Endothelial cell of umbilical vein (primary cell): Measurements from ENCODE around the gene QRFP. TPM values are rescaled to one million over a fixed set of nuclear protein-coding genes. Genes with fewer than 3 reads are reported as not detected.

Source experiments
- BruUV-seq: library from RNA; stranded (reverse); fragments of 400-500 nt; replicated peaks from 2 replicates; lab custom pipeline; 2021; lab: Mats Ljungman, UMichigan
- CTCF ChIA-PET: fragments of 300-600, 350-600 bp; sonication (Branson Sonifier 250); formaldehyde crosslinking; loops from one replicate; lab custom pipeline; 2021; ENCODE audit warnings: antibody characterized with exemption, inconsistent platforms; lab: Charles Lee
- POLR2A ChIA-PET: fragments of 300-600, 350-600 bp; sonication (Branson Sonifier 250); formaldehyde crosslinking; loops from one replicate; lab custom pipeline; 2021; ENCODE audit warnings: antibody characterized with exemption, inconsistent platforms; lab: Charles Lee
- DNase-seq: peaks from one replicate; pipeline ENCODE4 v3.0.0-alpha.2; 2011; ENCODE audit warnings: low read depth, low spot score
- FAIRE-seq: peaks from 2 replicates; lab custom pipeline; 2011; peaks lifted over from hg19 to GRCh38; lab: Jason Lieb, UNC
- H2AFZ ChIP-seq: 2 replicates; pipeline ENCODE4 v1.6.0; 2012; ENCODE audit warnings: low read depth, low read length, control low read depth, inconsistent platforms
- H3K27ac ChIP-seq: 2 replicates; pipeline ENCODE4 v1.5.1; 2011; ENCODE audit warnings: low read depth, mild to moderate bottlenecking, control low read depth, low read length, moderate library complexity; ENCODE audit not compliant: insufficient read depth
- H3K27me3 ChIP-seq, 2 experiments: 2 replicates each; pipeline versions ENCODE4 v1.6.0 to v1.6.1; 2011; ENCODE audit warnings: low read length in 2 of 2, mixed read lengths in 1 of 2; ENCODE audit not compliant: control insufficient read depth in 2 of 2, insufficient read depth in 2 of 2
- H3K36me3 ChIP-seq, 2 experiments: 2 replicates in 1 of 2; 3 replicates in 1 of 2; pipeline ENCODE4 v1.5.1; 2011; ENCODE audit warnings: low read length in 2 of 2, mild to moderate bottlenecking in 1 of 2, moderate library complexity in 1 of 2; ENCODE audit not compliant: control insufficient read depth in 2 of 2, insufficient read depth in 2 of 2; ENCODE audit errors: extremely low read depth in 1 of 2
- H3K4me1 ChIP-seq: 3 replicates; pipeline ENCODE4 v1.5.1; 2011; ENCODE audit warnings: mild to moderate bottlenecking, low read length; ENCODE audit not compliant: control insufficient read depth, insufficient read depth; ENCODE audit errors: extremely low read depth
- H3K4me2 ChIP-seq: 2 replicates; pipeline ENCODE4 v1.6.1; 2011; ENCODE audit warnings: low read length, control low read depth, mixed read lengths; ENCODE audit not compliant: insufficient read depth
- H3K4me3 ChIP-seq, 3 experiments: fragments of 200-600 bp in 1 of 3; sonication (generic), shearing (Covaris generic) in 1 of 3; replicated peaks in 1 of 3; 2 replicates each; pipeline ENCODE4 v1.5.1; 2011 to 2016; ENCODE audit warnings: control low read depth in 3 of 3, low read length in 3 of 3, mild to moderate bottlenecking in 2 of 3, inconsistent platforms in 1 of 3, low read depth in 1 of 3, moderate library complexity in 1 of 3; ENCODE audit not compliant: insufficient read depth in 1 of 3
- H3K79me2 ChIP-seq: 2 replicates; pipeline ENCODE4 v1.6.0; 2012; ENCODE audit warnings: low read length, inconsistent platforms; ENCODE audit not compliant: control insufficient read depth, insufficient read depth
- H3K9ac ChIP-seq: replicated peaks from 2 replicates; pipeline ENCODE3; 2011; ENCODE audit warnings: low read length, control low read depth; ENCODE audit not compliant: insufficient read depth; ENCODE audit errors: extremely low read depth
- H3K9me1 ChIP-seq: replicated peaks from 3 replicates; pipeline ENCODE4 v1.6.0; 2011; ENCODE audit warnings: mild to moderate bottlenecking, low read length; ENCODE audit not compliant: control insufficient read depth, insufficient read depth; ENCODE audit errors: extremely low read depth
- H3K9me3 ChIP-seq: replicated peaks from 2 replicates; pipeline ENCODE4 v1.5.1; 2012; ENCODE audit warnings: low read length, inconsistent platforms; ENCODE audit not compliant: control insufficient read depth, insufficient read depth
- H4K20me1 ChIP-seq: replicated peaks from 2 replicates; pipeline ENCODE3; 2011; ENCODE audit warnings: mild to moderate bottlenecking, low read length; ENCODE audit not compliant: control insufficient read depth, insufficient read depth; ENCODE audit errors: extremely low read depth
- EZH2 ChIP-seq: IDR thresholded peaks from 2 replicates; pipeline ENCODE4 v1.6.1; 2012; ENCODE audit warnings: borderline replicate concordance, low read depth, mild to moderate bottlenecking, moderate library complexity, low read length, inconsistent platforms; ENCODE audit not compliant: severe bottlenecking
- FOS ChIP-seq: IDR thresholded peaks from 2 replicates; pipeline ENCODE4 v1.6.1; 2011; ENCODE audit warnings: mild to moderate bottlenecking, low read length, moderate library complexity, borderline replicate concordance; ENCODE audit not compliant: insufficient read depth
- GATA2 ChIP-seq: IDR thresholded peaks from 2 replicates; pipeline ENCODE4 v1.7.0; 2011; ENCODE audit warnings: low read depth, mild to moderate bottlenecking, moderate library complexity, mixed read lengths, low read length; ENCODE audit not compliant: insufficient read length, insufficient read depth
- JUN ChIP-seq: IDR thresholded peaks from 2 replicates; pipeline ENCODE4 v1.6.1; 2011; ENCODE audit warnings: borderline replicate concordance, low read depth; ENCODE audit not compliant: insufficient read length, insufficient read depth
- MYC ChIP-seq: IDR thresholded peaks from one replicate; pipeline ENCODE4 v1.6.1; 2011; ENCODE audit warnings: mild to moderate bottlenecking, low read depth, low read length
- POLR2A ChIP-seq: IDR thresholded peaks from 2 replicates; pipeline ENCODE4 v1.6.1; 2012; ENCODE audit warnings: low read depth, mild to moderate bottlenecking, control low read depth, low read length
- POLR2AphosphoS5 ChIP-seq: IDR thresholded peaks from 2 replicates; pipeline ENCODE4 v1.6.1; 2012; ENCODE audit warnings: low read depth, mild to moderate bottlenecking, control low read depth, low read length, moderate library complexity; ENCODE audit not compliant: insufficient read depth
- dilution Hi-C: fragments of 300-500 bp; cut with MboI; formaldehyde crosslinking; loops from one replicate; pipeline ENCODE4 v1.15.0; 2019; ENCODE audit warnings: low sequenced_read_pairs; ENCODE audit not compliant: extremely low pct_ligation_motif_present
- intact Hi-C: fragments of 100-400 bp; cut with micrococcal nuclease; formaldehyde crosslinking; loops from one replicate; pipeline ENCODE4 v1.10.0; 2022
- polyA plus RNA-seq, 4 experiments: library from polyadenylated mRNA; depleted of rRNA in 3 of 4; stranded (reverse) in 3 of 4; unstranded in 1 of 4; fragments of >200 nt; gene quantifications; 2 replicates each; pipeline versions ENCODE4 v1.2.1 to v1.2.3, GENCODE V29; 2011 to 2012; ENCODE audit warnings: missing spikeins in 1 of 4
- total RNA-seq: library from RNA; stranded (reverse); gene quantifications from 2 replicates; pipeline ENCODE4 v1.2.3, GENCODE V29; 2021
- TF ChIP-seq, protein P1 (sequence below): IDR thresholded peaks from 2 replicates; pipeline ENCODE4 v1.6.1; 2011; ENCODE audit not compliant: insufficient read depth, insufficient read length
- TF ChIP-seq, protein P2 (sequence below), 2 donors: IDR thresholded peaks; 1 replicate in 1 of 2; 2 replicates in 1 of 2; pipeline ENCODE4 v1.5.1; 2011; ENCODE audit warnings: low read length in 2 of 2, mild to moderate bottlenecking in 2 of 2, moderate library complexity in 2 of 2, control low read depth in 1 of 2, inconsistent platforms in 1 of 2, low read depth in 1 of 2; ENCODE audit not compliant: insufficient read depth in 1 of 2; ENCODE audit errors: extremely low read depth in 1 of 2

Gene QRFP
- total and polyA plus RNA-seq, 2 donors (not counting 3 experiments of a cell fraction or from before 2014, with no cell fraction given): not detected

DNA sequence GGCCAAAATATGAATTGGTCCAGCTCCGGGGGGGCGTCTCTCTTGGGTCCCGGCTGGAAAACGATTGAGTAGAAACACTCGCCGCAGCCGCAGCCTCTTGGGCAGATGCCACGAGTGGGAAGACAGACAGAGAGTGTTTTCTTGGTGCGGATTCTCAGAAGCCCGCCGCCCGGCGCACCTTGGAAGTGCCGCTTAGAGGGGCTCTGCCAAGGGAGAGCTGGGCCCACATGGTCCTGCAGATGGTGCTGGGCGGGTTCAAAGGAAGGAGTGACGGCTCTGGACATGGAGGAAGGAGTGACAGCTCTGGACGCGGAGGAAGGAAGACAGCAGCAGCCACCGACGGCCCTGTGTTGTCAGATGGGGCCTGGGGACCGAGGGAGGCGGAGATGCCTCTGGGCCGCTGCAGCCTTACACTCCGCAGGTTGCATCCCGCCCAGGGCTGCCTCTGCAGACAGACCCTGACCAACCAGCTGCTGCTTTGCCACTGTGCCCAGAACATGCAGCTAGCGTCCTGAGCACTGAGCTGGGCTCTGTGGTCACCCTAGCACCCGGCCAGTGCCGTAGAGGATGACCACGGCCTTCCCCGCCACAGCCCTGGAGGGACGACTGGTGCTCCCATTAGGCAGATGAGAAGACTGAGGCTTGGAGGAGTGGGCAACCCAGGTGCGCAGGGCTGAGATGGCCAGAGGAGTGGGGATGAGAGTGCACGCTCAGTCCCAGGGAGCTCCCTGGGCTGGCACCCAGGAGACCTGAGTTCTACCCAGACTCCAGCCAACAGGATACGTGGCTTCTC is 20.8 kb upstream of the QRFP start:
- Histone ChIP-seq H3K4me1 (no peaks in the 10 kb centered on the region), H3K9me1 (no peaks in the 10 kb centered on the region), H3K36me3 (no peaks in the 10 kb centered on the region), H3K9ac (no peak overlapping the region), H3K27ac (no peak overlapping the region), H2AFZ (no peak overlapping the region), H3K9me3 (no peaks in the 10 kb centered on the region), H3K4me2 (no peak overlapping the region), H3K79me2 (no peaks in the 10 kb centered on the region), H3K27me3 (peaks cover 0 to 4% of the 10 kb centered on the region in 2 experiments), H4K20me1 (no peaks in the 10 kb centered on the region), H3K4me3 (no peak overlapping the region)
- no peak for DNase-seq
- CTCF ChIA-PET: interaction anchor here (0.8 to 1.5 kb wide), 4 partner anchors 12 to 129 kb away, joined by 3 to 4 read pairs (median 3); no protein-coding TSS in a partner anchor
- TF ChIP-seq GATA2 (no peak), EZH2 (no peak), MYC (no peak), POLR2AphosphoS5 (no peak), FOS (no peak), POLR2A (no peak), JUN (no peak)
- TF ChIP-seq, protein P1, sequence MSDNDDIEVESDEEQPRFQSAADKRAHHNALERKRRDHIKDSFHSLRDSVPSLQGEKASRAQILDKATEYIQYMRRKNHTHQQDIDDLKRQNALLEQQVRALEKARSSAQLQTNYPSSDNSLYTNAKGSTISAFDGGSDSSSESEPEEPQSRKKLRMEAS: no peak
- TF ChIP-seq, protein P2, sequence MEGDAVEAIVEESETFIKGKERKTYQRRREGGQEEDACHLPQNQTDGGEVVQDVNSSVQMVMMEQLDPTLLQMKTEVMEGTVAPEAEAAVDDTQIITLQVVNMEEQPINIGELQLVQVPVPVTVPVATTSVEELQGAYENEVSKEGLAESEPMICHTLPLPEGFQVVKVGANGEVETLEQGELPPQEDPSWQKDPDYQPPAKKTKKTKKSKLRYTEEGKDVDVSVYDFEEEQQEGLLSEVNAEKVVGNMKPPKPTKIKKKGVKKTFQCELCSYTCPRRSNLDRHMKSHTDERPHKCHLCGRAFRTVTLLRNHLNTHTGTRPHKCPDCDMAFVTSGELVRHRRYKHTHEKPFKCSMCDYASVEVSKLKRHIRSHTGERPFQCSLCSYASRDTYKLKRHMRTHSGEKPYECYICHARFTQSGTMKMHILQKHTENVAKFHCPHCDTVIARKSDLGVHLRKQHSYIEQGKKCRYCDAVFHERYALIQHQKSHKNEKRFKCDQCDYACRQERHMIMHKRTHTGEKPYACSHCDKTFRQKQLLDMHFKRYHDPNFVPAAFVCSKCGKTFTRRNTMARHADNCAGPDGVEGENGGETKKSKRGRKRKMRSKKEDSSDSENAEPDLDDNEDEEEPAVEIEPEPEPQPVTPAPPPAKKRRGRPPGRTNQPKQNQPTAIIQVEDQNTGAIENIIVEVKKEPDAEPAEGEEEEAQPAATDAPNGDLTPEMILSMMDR (IDR thresholded peaks at IDR 0.05; ENCODE audit: extremely low read depth in 1 of 2, insufficient read depth in 1 of 2, low read depth in 1 of 2, low read length in 2 of 2): no peak
- dilution Hi-C loops: no loop called here
- POLR2A ChIA-PET: no interaction called here
- intact Hi-C loops: no loop called here
- no TSS peak for BruUV-seq
- FAIRE-seq: no peak
